KG1 (cell line): ENCODE results near the gene CYBC1.

ENCODE experiments used
- DNase-seq: peaks from one replicate; lab custom pipeline; 2025; lab: John Stamatoyannopoulos, UW

The CYBC1 gene

GRCh38 chr17:82450357-82451106 lies at the start of gene CYBC1:
CYBC1 (minus strand) TSS chr17:82450752; CDS start chr17:82449254, 1,498 bp downstream.
- DNase-seq, result peak; percentile 87

- DNase-seq, result no peak
Observed at GRCh38 chr17:82497483-82498405, 47.2 kb upstream of the CYBC1 start.

- peak; percentile 83 for DNase-seq
Observed at GRCh38 chr17:82496529-82497434, 46.2 kb upstream of the CYBC1 start.

- DNase-seq, result no peak
Observed at GRCh38 chr17:82495844-82496528, 45.4 kb upstream of the CYBC1 start.

GRCh38 chr17:82494236-82495055 lies 43.9 kb upstream of the CYBC1 start:
- peak; percentile 85 for DNase-seq

GRCh38 chr17:82493226-82493781 lies 42.8 kb upstream of the CYBC1 start:
- DNase-seq, result no peak

- no peak for DNase-seq
Observed at GRCh38 chr17:82492643-82493225, 42.2 kb upstream of the CYBC1 start.

- no peak for DNase-seq
Observed at GRCh38 chr17:82491533-82491932, 41.0 kb upstream of the CYBC1 start.

GRCh38 chr17:82491196-82491530 lies 40.6 kb upstream of the CYBC1 start:
- DNase-seq, result no peak

GRCh38 chr17:82490512-82491195 lies 40.1 kb upstream of the CYBC1 start:
- DNase-seq, result no peak

GRCh38 chr17:82489851-82490511 lies 39.4 kb upstream of the CYBC1 start:
- no peak for DNase-seq

- DNase-seq, result no peak
Observed at GRCh38 chr17:82489117-82489516, 38.6 kb upstream of the CYBC1 start.

GRCh38 chr17:82487910-82488309 lies 37.4 kb upstream of the CYBC1 start:
- DNase-seq, result no peak

GRCh38 chr17:82486231-82487094 lies 35.9 kb upstream of the CYBC1 start:
- DNase-seq, result no peak

GRCh38 chr17:82483836-82484235 lies 33.3 kb upstream of the CYBC1 start:
- DNase-seq, result no peak

GRCh38 chr17:82483204-82483660 lies 32.7 kb upstream of the CYBC1 start:
- no peak for DNase-seq

- DNase-seq, result no peak
Observed at GRCh38 chr17:82480318-82480717, 29.8 kb upstream of the CYBC1 start.

GRCh38 chr17:82479602-82480001 lies 29.1 kb upstream of the CYBC1 start:
- DNase-seq, result no peak
